GM19395 (cell line): ENCODE results near the gene ARPC1B.
"Not testable (repeated sequence)": the region's sequence is repeated elsewhere in the genome, so short reads cannot be mapped to it uniquely, and the experiment has no call there.

Experiments
- ATAC-seq: cut with Tn5 transposase; IDR thresholded peaks from one replicate; pipeline ENCODE4 v1.9.1; 2021; ENCODE audit warnings: mild to moderate bottlenecking, moderate library complexity; ENCODE audit not compliant: unreplicated experiment

ARPC1B gene

DNA sequence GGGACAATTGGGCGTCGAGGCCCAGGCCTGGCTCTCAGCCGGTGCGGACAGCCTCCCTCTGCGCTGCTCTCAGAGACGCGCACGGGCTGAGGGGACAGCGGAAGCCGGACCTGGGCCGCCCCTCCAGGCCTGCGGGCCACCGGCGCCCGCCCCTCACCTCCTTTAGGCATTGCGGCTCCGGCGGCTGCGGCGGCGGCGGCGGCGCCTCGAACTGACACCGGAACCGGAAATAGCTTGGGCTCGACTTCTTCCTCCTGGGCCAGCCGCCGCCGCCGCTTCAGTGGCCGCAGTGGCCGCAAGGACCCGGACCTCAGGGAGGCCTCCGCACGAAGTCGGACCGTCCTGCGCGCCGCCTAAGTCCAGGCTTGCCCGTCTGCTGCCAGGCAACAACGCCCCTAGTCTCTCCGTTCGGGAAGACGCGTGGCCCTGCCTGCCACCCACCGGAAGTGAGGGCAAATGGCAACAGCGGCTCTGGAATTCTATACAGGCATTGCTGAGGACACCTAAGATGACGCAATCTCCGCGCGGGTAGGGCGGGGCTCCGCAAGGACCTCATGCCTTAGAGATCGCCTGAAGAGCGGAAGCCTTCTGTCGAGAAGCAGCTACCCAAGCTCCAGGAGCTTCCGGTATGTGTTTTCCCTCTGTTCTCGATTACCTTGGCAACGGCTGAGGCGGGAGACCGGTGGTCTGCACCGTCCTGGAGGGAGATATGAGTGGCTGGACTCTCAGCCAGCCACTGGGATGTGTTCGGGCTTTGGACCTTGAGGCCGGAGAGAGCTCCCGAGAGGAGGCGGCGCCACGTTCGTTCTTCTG, 34.1 kb downstream of the ARPC1B start, which contains the start of the genes BUD31 and PDAP1:
BUD31 (plus strand) TSS at position 591 of the 813 bp plus-strand sequence. CDS start 2,124 bp downstream, outside the sequence.
PDAP1 (minus strand) TSS at position 219 of the 813 bp plus-strand sequence; CDS start at position 170, 49 bp downstream.
- peak; percentile 80 for ATAC-seq

DNA sequence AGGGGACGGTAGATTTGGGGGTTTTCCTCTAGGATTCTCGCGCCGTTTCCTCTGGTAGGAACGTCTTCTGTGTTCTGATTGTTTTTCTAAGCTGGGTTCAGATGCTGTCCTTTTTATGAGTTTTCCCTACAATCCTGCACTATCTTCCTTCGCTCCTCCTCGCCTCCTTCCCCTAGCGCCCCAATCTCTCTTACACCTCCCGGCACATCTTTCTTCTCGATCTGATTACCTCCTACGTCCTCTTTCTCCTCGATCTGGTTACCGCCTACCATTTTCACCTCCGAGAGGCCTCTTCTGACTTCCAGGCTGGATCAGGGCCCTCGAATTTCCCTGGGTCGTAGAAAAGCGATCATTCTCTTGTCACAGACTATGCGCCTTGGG, 34.7 kb downstream of the ARPC1B start:
- peak; percentile 16 for ATAC-seq

DNA sequence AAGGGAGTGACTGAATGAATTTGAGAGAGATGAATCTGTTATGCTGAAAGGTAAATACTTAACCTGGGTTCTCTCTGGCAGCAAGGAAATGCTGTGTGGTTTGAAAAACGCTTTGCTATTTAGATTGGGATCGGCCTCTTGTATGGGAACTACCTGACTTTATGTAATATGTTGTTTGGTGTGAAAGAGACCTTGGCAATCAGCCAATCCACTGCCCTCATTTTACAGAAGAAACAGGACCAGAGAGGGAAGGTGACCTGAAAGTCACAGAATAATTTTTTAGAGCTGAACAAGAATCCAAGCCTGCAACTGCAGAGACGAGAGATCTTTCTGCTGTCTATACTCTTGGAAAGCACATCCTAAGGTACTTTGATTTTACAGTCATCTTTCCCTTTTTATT, 35.3 kb downstream of the ARPC1B start:
- no peak for ATAC-seq

DNA sequence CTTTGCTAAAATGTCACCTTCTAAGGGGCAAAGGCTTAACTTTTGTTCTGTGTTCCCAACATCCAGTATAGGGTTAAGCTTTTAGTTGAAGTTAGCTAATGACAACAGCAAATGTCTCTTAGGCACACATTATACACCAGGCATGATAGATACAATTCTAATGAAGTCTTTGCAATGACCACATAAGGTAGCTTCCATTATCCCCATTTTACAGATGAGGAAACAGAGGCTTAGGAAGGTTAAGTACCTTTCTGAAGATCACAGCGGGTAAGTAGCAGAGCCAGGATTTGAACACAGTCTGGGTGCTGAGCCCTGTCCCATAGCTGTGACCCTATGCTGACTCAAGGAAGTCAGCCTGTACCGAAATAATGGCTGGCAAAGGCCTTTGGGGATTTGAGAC, 36.1 kb downstream of the ARPC1B start:
- ATAC-seq, result no peak

DNA sequence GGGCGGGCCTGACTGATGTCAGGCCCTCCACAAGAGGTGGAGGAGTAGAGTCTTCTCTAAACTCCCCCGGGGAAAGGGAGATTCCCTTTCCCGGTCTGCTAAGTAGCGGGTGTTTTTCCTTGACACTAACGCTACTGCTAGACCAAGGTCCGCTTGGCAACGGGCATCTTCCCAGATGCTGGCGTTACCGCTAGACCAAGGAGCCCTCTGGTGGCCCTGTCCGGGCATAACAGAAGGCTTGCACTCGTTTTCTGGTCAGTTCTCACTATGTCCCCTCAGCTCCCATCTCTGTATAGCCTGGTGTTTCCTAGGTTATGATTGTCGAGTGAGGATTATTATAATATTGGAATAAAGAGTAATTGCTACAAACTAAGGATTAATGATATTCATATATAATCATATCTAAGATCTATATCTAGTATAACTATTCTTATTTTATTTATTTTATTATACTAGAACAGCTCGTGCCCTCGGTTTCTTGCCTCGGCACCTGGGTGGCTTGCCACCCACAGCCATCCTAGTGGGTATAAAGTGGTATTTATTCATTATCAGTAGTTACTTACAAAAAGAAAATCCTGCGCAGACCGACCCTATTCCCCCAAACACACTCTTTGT, 41.1 kb downstream of the ARPC1B start:
- not testable (repeated sequence) for ATAC-seq

DNA sequence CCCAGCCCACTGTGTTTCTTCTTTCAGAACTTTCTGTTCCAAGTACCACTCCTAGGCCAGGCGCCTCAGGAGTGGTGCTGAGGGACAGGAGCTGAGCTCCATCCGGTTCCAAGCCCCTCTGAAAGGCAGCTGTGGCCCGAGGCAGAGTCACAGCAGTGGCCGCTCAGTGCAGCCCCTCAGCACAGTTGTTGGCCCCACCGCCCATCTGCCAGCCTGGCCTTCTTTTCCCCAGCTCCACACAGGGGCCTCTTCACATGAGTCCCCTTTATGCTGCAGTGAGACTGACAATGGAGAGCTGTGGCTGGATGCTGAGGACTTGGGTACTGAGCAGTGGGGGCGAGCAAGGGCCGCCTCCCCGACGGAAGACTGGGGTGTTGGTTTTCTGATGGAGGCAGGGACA, 43.7 kb downstream of the ARPC1B start:
- ATAC-seq, result no peak

DNA sequence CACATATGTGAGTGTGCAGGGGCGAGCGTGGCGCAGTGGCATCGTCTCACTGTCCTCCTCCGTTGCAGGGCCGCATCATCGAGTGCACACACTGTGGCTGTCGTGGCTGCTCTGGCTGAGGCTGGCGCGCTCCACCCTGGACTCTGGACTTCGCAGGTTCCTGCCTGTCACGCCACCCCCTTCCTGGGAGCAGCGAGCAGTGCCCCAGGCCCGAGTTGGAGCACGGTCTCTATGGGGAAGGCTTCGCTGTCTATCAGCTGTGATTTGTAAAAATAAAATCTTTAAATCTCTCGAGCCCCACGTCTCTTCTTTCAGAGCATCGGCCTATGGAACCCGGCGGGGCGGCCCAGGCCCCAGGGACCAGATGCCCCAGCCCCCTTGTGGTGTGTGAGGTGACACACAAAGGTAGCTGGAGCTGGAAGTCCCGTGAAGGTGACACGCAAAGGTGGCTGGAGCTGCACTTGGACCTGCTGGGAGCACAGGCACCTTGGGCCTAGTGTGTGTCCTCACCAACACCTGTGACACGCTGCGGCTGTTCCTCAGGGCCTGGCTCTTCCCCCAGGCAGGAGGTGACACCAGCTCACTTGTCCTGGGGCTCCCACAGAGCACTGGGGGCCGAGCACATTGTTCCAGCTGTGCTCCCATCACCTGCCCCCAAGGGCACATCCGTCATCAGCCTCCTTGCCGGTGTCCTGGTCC, 44.9 kb downstream of the ARPC1B start:
- no peak for ATAC-seq

DNA sequence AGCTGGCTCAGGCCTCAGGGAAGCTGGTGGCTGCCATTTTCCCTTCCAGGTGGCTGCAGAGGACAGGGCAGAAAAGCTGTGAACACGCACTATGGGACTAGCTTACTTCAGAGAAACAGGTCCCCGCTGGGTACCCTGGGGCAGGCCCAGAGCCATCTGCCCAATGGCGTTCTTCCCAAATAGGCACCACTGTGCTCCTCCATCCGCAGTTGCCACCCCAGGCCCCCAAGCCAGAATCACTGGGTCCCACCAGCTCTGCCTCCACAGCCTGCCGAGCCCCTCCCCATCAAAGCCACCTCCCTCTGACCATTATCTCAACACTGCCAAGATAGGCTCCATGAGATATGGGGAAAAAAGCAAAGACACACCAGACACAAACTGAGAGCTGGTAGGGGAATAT, 45.7 kb downstream of the ARPC1B start:
- ATAC-seq, result no peak

DNA sequence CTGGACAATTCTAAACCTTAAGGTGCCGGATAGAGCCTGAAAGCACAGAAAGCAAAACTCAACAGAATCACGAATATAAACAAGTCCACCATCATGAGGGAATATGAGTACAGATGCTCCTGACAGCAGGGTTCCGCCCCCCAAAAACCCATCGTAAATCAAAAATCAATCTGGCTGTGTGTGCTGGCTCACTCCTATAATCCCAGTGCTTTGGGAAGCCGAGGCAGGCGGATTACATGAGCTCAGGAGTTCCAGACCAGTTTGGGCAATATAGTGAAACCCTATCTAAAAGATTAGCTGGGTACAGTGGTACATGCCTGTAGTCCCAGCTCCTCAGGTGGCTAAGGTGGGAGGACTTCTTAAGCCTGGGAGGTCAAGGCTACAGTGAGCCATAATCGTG, 46.5 kb downstream of the ARPC1B start:
- no peak for ATAC-seq

DNA sequence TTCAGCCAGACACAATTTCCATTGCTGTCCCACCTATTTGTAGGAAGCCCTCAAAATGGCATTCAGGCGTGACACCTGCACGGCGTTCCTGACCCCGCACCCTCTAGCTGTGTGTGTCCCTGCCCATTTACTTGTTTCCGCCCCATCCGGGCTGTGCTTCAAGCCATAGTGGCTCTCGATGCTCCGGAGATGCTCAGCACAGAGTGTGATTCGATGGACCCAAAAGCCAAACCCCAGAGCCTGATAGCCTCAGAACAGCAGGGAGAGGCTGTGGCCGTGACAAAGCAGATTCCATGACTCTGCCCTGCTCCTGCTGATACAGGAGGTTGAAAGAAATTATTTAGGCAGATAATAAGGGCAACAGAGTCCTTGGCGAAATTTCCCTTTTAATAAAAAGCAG, 47.7 kb downstream of the ARPC1B start:
- ATAC-seq, result no peak

DNA sequence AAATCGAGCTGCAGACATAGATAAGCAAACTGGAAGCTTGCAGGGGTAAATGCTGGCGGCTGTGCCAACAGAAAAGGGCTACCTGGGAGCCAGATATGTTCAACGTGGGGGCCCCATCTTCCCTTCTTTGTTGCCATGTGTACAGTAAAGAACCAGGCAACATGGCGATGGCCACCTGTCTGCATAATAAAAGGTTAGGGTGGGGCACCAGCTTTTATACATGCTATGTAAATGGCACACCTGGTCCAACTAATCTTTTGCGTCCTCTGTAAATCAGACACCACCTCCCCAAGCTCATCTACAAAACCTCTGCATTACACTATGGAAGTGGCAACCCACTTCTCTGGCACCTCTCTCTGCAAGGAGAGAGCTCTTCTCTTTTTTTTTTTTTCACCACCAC, 48.1 kb downstream of the ARPC1B start:
- ATAC-seq, result no peak

DNA sequence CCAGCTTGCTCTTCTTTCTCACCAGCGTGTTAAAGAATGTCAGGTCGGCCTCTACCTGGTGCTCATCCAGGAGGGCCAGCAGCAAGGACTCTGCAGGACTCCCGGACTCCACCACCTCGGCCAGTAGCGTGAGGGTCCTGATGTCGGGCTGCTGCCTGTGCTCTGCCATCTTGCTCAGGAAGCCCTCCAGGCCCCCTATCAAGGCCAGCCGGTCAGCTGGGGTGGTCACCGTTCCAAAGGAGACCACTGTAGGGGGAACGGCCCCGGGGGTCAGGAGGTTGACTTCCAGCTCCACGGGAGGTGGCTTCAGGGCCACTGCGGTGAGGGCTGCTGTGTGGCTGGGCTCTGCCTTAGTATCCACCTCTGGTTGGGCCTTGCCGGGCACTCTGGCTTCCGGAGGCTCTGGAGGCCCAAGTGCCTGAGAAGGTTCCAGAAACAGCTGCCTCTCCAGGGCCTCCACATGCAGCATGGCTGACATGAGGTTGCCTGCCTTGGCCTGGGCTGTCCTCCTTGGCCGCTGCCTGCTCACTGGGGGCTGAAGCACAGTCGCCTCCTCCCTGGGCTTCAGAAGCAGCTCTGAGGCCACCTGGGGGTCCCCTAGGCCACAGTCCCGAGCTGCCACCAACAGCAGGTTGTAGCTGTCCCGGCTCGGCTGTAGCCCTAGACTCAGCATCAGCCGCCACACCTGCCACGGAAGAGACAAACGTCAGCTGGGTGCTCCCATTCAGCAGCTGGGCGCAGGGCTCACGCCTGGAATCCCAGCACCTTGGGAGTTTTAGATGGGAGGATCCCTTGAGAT, 50.6 kb downstream of the ARPC1B start:
- ATAC-seq, result no peak

DNA sequence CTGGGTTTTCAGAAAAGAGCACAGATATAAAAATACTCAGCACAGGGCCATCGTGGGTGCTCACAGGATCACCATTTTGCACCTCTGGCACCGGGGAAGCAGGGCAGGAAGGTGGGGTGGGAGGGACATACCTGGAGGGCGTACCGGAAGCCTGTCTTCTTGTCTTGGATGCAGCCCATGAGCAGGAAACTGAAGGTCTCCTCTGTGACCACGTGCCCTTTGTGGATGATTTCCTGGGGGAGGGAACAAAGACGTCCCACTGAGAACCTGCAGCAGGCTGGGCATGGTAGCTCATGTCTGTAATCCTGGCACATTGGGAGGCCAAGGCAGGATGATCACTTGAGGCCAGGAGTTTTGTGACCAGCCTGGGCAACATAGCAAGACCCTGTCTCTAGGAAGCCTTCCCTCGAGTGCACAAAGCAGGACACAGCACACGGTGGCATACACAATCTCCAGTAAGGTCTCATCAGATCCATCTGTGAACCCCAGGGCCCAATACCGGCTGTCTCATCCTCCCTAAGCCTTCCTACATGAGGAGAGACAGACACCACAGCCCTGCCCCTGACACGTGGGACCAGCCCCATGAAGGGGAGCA, 54.5 kb downstream of the ARPC1B start:
- no peak for ATAC-seq

DNA sequence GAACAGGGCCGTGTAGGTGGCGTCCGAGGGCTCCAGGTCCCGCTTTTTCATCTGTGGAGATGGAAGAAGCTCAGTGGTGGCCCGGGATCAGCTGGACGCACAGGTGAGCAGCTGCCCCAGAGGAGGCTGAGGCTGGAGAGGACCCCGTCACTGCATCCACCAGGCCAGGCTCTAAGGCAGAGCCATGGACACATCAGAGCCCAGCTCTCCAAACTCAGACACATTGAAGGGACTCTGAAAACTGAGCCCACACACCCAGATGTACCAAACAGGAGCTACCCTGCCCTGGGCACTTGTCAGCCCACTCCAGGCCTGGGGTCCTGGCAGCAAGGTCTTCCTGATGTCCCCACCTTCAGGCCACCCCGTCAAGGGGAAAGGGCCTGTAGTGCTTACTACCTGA, 55.2 kb downstream of the ARPC1B start:
- ATAC-seq, result no peak

DNA sequence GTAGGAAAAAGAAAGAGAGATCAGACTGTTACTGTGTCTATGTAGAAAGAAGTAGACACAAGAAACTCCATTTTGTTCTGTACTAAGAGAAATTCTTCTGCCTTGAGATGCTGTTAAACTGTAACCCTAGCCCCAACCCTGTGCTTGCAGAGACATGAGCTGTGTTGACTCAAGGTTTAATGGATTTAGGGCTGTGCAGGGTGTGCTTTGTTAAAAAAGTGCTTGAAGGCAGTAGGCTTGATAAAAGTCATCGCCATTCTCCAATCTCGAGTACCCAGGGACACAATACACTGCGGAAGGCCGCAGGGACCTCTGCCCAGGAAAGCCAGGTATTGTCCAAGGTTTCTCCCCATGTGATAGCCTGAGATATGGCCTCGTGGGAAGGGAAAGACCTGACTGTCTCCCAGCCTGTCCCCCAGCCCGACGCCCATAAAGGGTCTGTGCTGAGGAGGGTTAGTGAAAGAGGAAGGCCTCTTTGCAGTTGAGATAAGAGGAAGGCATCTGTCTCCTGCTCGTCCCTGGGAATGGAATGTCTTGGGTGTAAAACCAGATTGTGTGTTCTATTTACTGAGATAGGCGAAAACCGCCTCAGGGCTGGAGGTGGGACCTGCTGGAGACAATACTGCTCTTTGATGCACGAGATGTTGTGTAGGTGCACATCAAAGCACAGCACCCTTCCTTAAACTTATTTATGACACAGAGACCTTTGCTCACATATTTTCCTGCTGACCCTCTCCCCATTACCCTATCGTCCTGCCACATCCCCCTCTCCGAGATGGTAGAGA, 57.4 kb downstream of the ARPC1B start:
- not testable (repeated sequence) for ATAC-seq

DNA sequence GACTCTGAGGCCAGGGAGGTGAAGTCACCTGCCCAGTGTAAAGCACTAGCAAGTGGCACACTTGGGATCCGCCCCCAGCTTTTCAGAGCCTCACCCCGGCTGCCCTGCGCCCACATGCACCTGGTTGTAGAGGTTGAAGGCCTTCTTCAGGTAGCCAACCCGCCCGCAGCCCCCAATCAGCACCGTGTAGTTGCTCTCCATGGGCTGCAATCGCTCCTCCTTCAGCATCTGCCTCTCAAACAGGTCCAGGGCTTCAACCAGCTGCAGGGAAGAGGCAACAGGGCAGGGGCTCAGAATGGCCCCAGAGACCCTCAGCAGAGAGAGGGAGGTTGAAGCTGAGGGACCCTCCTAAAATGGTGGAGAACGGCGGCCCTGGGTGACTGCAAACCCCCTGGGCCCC, 58.6 kb downstream of the ARPC1B start:
- ATAC-seq, result no peak

DNA sequence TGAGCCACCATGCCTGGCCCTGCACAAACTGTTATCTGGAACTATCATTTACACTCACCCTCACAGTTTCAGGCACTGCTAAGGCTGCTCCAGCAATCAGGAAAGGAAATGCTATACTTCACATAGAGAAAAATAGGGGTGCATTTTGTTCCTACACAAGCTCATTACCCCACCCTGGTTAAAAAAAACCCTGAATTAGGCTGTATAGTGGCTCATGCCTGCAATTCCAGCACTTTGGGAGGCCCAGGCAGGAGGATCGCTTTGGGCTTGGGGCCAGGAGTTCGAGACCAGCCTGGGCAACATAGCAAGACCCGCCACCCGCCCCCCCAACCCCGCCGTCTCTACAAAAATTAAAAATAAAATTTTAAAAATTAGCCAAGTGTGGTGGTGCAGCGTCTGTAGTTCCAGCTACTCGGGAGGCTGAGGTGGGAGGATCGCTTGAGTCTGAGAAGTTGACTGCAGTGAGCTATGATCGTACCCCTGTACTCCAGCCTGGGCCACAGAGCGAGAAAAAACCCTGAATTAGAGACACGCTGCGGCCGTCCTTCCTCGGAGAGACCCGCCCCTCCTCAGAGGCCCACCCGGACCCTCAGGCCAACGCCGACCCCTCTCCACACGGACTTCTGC, 63.5 kb downstream of the ARPC1B start:
- peak; percentile 8 for ATAC-seq

DNA sequence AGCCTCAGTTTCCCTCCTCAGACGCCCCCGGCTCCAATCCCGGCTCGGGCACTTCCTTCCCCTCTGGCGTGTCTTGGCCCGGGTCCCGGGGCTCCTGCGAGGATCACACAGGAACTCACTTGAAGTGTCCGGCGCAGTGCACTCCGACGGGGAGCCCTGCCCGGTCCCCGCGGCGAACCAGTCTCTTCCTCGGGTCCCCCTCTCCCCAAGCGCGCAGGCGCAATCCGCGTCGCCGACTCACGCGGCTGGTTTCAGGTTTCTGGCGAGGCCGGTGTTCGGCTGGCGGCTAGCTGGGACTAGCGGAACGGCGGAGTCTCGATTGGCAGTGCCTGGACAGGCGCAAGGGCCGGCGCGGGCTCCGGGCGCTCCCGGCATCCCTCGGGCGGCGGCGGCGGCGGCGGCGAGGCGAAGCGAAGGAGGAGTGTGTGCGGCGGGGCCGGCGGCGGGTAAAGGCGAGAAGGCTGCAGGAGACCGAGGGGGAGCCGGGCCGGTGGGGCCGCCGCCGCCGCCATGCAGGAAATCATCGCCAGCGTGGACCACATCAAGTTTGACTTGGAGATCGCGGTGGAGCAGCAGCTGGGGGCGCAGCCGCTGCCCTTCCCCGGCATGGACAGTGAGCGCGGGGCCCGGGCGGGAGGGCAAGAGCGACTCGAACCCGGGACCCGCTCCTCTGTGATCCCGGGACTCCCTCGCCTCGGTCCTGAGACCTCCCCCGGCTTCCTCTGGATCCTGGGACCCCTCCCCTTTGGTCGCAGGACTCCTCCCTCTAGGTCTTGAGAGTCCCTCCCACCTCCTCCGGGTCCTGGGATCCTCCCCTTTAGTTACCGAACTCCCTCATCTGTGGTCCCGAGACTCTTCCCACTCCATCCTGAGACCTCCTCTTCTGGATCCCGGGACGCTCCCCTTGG, 64.3 kb downstream of the ARPC1B start, which contains the start of the genes CPSF4 and PTCD1:
CPSF4 (plus strand) TSS at position 371 of the 908 bp plus-strand sequence; CDS start at position 511, 140 bp downstream.
PTCD1 (minus strand) TSS at position 226 of the 908 bp plus-strand sequence. CDS start 3,556 bp downstream, outside the sequence.
- ATAC-seq, result peak; percentile 91
